Mesendoderm (in vitro differentiated cells): ENCODE data around the gene MMP28.

Experiments used
- DNase-seq: peaks from one replicate; pipeline ENCODE4 v3.0.0; 2013
- H2AK5ac ChIP-seq: 2 replicates; pipeline ENCODE4 v1.6.1; 2013; ENCODE audit warnings: low read length, inconsistent platforms
- H2BK120ac ChIP-seq: 2 replicates; pipeline ENCODE4 v1.6.1; 2013; ENCODE audit warnings: low read depth, mild to moderate bottlenecking, low read length, moderate library complexity, mixed read lengths
- H2BK15ac ChIP-seq: replicated peaks from 2 replicates; pipeline ENCODE4 v1.6.1; 2013; ENCODE audit warnings: low read depth, mild to moderate bottlenecking, moderate library complexity
- H2BK5ac ChIP-seq: 2 replicates; pipeline ENCODE4 v1.6.1; 2013; ENCODE audit warnings: low read length, inconsistent platforms
- H3K18ac ChIP-seq: 2 replicates; pipeline ENCODE4 v1.6.1; 2013; ENCODE audit warnings: mild to moderate bottlenecking, low read length, mixed read lengths
- H3K23ac ChIP-seq: one replicate; pipeline ENCODE4 v1.6.1; 2013; ENCODE audit warnings: low read length
- H3K27ac ChIP-seq: 2 replicates; pipeline ENCODE4 v1.5.1; 2013; ENCODE audit warnings: low read depth, mild to moderate bottlenecking, inconsistent platforms, low read length, moderate library complexity
- H3K27me3 ChIP-seq: 2 replicates; pipeline ENCODE4 v1.6.1; 2013; ENCODE audit warnings: low read length, control low read depth, mild to moderate bottlenecking, inconsistent platforms; ENCODE audit not compliant: insufficient read depth, poor library complexity
- H3K36me3 ChIP-seq: 2 replicates; pipeline ENCODE4 v1.6.1; 2013; ENCODE audit warnings: low read length, inconsistent platforms; ENCODE audit not compliant: control insufficient read depth, insufficient read depth
- H3K4ac ChIP-seq: one replicate; pipeline ENCODE4 v1.6.1; 2013; ENCODE audit warnings: low read depth, mild to moderate bottlenecking, low read length, moderate library complexity
- H3K4me1 ChIP-seq: 2 replicates; pipeline ENCODE4 v1.6.1; 2013; ENCODE audit warnings: low read depth, low read length, inconsistent platforms; ENCODE audit not compliant: control insufficient read depth
- H3K4me2 ChIP-seq: 2 replicates; pipeline ENCODE4 v1.6.1; 2013; ENCODE audit warnings: low read length
- H3K4me3 ChIP-seq: 2 replicates; pipeline ENCODE4 v1.5.1; 2013; ENCODE audit warnings: mild to moderate bottlenecking, low read length
- H3K56ac ChIP-seq: one replicate; pipeline ENCODE4 v1.6.1; 2013; ENCODE audit warnings: low read length
- H3K79me1 ChIP-seq: 2 replicates; pipeline ENCODE4 v1.6.1; 2013; ENCODE audit warnings: low read length, inconsistent platforms
- H3K79me2 ChIP-seq: 2 replicates; pipeline ENCODE4 v1.6.1; 2013; ENCODE audit warnings: mild to moderate bottlenecking, low read length; ENCODE audit not compliant: control insufficient read depth, insufficient read depth
- H3K9ac ChIP-seq: 2 replicates; pipeline ENCODE4 v1.6.1; 2013; ENCODE audit warnings: low read length, inconsistent platforms
- H4K5ac ChIP-seq: one replicate; pipeline ENCODE4 v1.6.1; 2013; ENCODE audit warnings: low read length
- H4K8ac ChIP-seq: one replicate; pipeline ENCODE4 v1.6.1; 2013; ENCODE audit warnings: low read depth, mild to moderate bottlenecking, control low read depth, low read length, moderate library complexity
- WGBS: extraction: QIAGEN DNeasy Blood & Tissue Kit; methylation state at CpG from one replicate; pipeline ENCODE4 v1.1.7; 2013; ENCODE audit warnings: low lambda C conversion rate, missing lambda C conversion rate; ENCODE audit not compliant: insufficient coverage; ENCODE audit errors: extremely low coverage; 5-methylcytosine and 5-hydroxymethylcytosine counted together

MMP28 gene

GRCh38 chr17:35749560-35750412 lies 45.7 kb downstream of the MMP28 start:
- Histone ChIP-seq H2BK5ac (no peak overlapping the region), H2BK120ac (no peak overlapping the region), H4K8ac (no peak overlapping the region), H3K18ac (no peak overlapping the region), H3K27me3 (no peaks in the 10 kb centered on the region), H2AK5ac (no peak overlapping the region), H3K4me1 (no peaks in the 10 kb centered on the region), H3K79me2 (no peaks in the 10 kb centered on the region), H3K27ac (no peak overlapping the region), H3K23ac (no peak overlapping the region), H3K9ac (peak overlapping the region; percentile 25), H3K4ac (no peak overlapping the region), H3K56ac (peak overlapping the region; percentile 54), H3K4me3 (no peak overlapping the region), H2BK15ac (no peak overlapping the region), H3K4me2 (peak overlapping the region; percentile 4), H3K36me3 (no peaks in the 10 kb centered on the region), H4K5ac (no peak overlapping the region), H3K79me1 (no peaks in the 10 kb centered on the region)
- WGBS, result no CpG with 5 or more reads among the region's 35 CpGs
- DNase-seq, result peak; percentile 40

GRCh38 chr17:35748979-35749378 lies 46.5 kb downstream of the MMP28 start:
- Histone ChIP-seq H4K8ac (no peak overlapping the region), H3K4me1 (no peaks in the 10 kb centered on the region), H3K4me3 (no peak overlapping the region), H3K79me2 (no peaks in the 10 kb centered on the region), H4K5ac (no peak overlapping the region), H3K23ac (no peak overlapping the region), H3K56ac (no peak overlapping the region), H3K9ac (no peak overlapping the region), H2BK5ac (no peak overlapping the region), H3K4me2 (no peak overlapping the region), H3K18ac (no peak overlapping the region), H3K79me1 (no peaks in the 10 kb centered on the region), H3K27me3 (no peaks in the 10 kb centered on the region), H2BK120ac (no peak overlapping the region), H3K36me3 (no peaks in the 10 kb centered on the region), H2AK5ac (no peak overlapping the region), H3K4ac (no peak overlapping the region), H3K27ac (no peak overlapping the region), H2BK15ac (no peak overlapping the region)
- WGBS, result no CpG with 5 or more reads among the region's 6 CpGs
- DNase-seq, result no peak

- H2BK5ac ChIP-seq, result no peak overlapping the region
- no peak overlapping the region for H3K23ac ChIP-seq
- H2BK120ac ChIP-seq, result no peak overlapping the region
- H3K4ac ChIP-seq, result no peak overlapping the region
- H2AK5ac ChIP-seq, result no peak overlapping the region
- H4K5ac ChIP-seq, result no peak overlapping the region
- H2BK15ac ChIP-seq, result no peak overlapping the region
- no peak for DNase-seq
- H3K56ac ChIP-seq, result no peak overlapping the region
- no peak overlapping the region for H3K18ac ChIP-seq
- H3K27me3 ChIP-seq, result no peaks in the 10 kb centered on the region
- no peak overlapping the region for H3K27ac ChIP-seq
- H3K9ac ChIP-seq, result no peak overlapping the region
- no peaks in the 10 kb centered on the region for H3K79me1 ChIP-seq
- no CpG with 5 or more reads among the region's 4 CpGs for WGBS
- H3K36me3 ChIP-seq, result no peaks in the 10 kb centered on the region
- no peaks in the 10 kb centered on the region for H3K4me1 ChIP-seq
- no peak overlapping the region for H4K8ac ChIP-seq
- H3K79me2 ChIP-seq, result no peaks in the 10 kb centered on the region
- H3K4me3 ChIP-seq, result no peak overlapping the region
- no peak overlapping the region for H3K4me2 ChIP-seq
Measured at GRCh38 chr17:35748341-35748841, 47.0 kb downstream of the MMP28 start.

- Histone ChIP-seq H3K23ac (no peak overlapping the region), H3K9ac (no peak overlapping the region), H2BK120ac (no peak overlapping the region), H3K4me3 (no peak overlapping the region), H3K79me1 (no peaks in the 10 kb centered on the region), H2BK5ac (no peak overlapping the region), H3K36me3 (no peaks in the 10 kb centered on the region), H3K4me2 (no peak overlapping the region), H3K79me2 (no peaks in the 10 kb centered on the region), H3K4me1 (no peaks in the 10 kb centered on the region), H2BK15ac (no peak overlapping the region), H3K18ac (no peak overlapping the region), H4K5ac (no peak overlapping the region), H2AK5ac (no peak overlapping the region), H4K8ac (no peak overlapping the region), H3K4ac (no peak overlapping the region), H3K27me3 (no peaks in the 10 kb centered on the region), H3K27ac (no peak overlapping the region), H3K56ac (peak overlapping the region; percentile 25)
- DNase-seq, result peak; percentile 85
- no CpG with 5 or more reads among the region's 12 CpGs for WGBS
Measured at GRCh38 chr17:35747540-35748017, 47.9 kb downstream of the MMP28 start.

GRCh38 chr17:35745749-35746320 lies 49.6 kb downstream of the MMP28 start:
- Histone ChIP-seq H3K4me1 (no peaks in the 10 kb centered on the region), H3K79me2 (no peaks in the 10 kb centered on the region), H2BK5ac (no peak overlapping the region), H3K4ac (no peak overlapping the region), H4K8ac (no peak overlapping the region), H2AK5ac (no peak overlapping the region), H2BK15ac (no peak overlapping the region), H3K23ac (no peak overlapping the region), H3K9ac (no peak overlapping the region), H3K27ac (no peak overlapping the region), H2BK120ac (no peak overlapping the region), H4K5ac (no peak overlapping the region), H3K18ac (no peak overlapping the region), H3K27me3 (peaks cover 5% of the 10 kb centered on the region), H3K4me3 (no peak overlapping the region), H3K79me1 (no peaks in the 10 kb centered on the region), H3K36me3 (no peaks in the 10 kb centered on the region), H3K56ac (no peak overlapping the region), H3K4me2 (no peak overlapping the region)
- DNase-seq, result no peak
- no CpG with 5 or more reads among the region's 15 CpGs for WGBS
